HTR-8/SVneo (cell line): ENCODE measurements around the gene HOXA13.

Source experiments
- DNase-seq: peaks from one replicate; pipeline ENCODE4 v3.0.0; 2011; ENCODE audit warnings: low spot score, mixed read lengths; ENCODE audit not compliant: insufficient read length
- FAIRE-seq: peaks from 2 replicates; lab custom pipeline; 2011; peaks lifted over from hg19 to GRCh38; lab: Jason Lieb, UNC

Gene HOXA13

GRCh38 chr7:27238979-27239386, 39.1 kb upstream of the HOXA13 start:
- DNase-seq: no peak

GRCh38 chr7:27237735-27238334, 37.9 kb upstream of the HOXA13 start:
- FAIRE-seq (no peak), DNase-seq (no peak)

More at GRCh38 chr7:27238979-27239386, 39.1 kb upstream of the HOXA13 start:
- FAIRE-seq: no peak

GRCh38 chr7:27235387-27236311, 35.8 kb upstream of the HOXA13 start:
- DNase-seq (peak; percentile 75), FAIRE-seq (peak; percentile 38)

- DNase-seq: no peak
- FAIRE-seq: no peak
Observed at GRCh38 chr7:27229448-27229847, 29.6 kb upstream of the HOXA13 start.

- no peak for FAIRE-seq
- DNase-seq: no peak
Observed at GRCh38 chr7:27224983-27225934, 25.4 kb upstream of the HOXA13 start.

GRCh38 chr7:27223941-27224575, 24.2 kb upstream of the HOXA13 start:
- no peak for DNase-seq
- FAIRE-seq: no peak

GRCh38 chr7:27221201-27221797, 21.4 kb upstream of the HOXA13 start:
- FAIRE-seq (no peak), DNase-seq (no peak)

- DNase-seq (no peak), FAIRE-seq (no peak)
Observed at GRCh38 chr7:27220440-27220955, 20.6 kb upstream of the HOXA13 start.

GRCh38 chr7:27219821-27220220, 19.9 kb upstream of the HOXA13 start:
- DNase-seq: no peak
- FAIRE-seq: no peak

GRCh38 chr7:27217951-27218350, 18.1 kb upstream of the HOXA13 start:
- FAIRE-seq: no peak

GRCh38 chr7:27215356-27215755, 15.5 kb upstream of the HOXA13 start:
- DNase-seq: no peak
- no peak for FAIRE-seq

More at GRCh38 chr7:27217951-27218350, 18.1 kb upstream of the HOXA13 start:
- DNase-seq: no peak

- FAIRE-seq (no peak), DNase-seq (no peak)
Observed at GRCh38 chr7:27214239-27214950, 14.5 kb upstream of the HOXA13 start.

- DNase-seq: no peak
Observed at GRCh38 chr7:27213433-27214238, 13.7 kb upstream of the HOXA13 start.

GRCh38 chr7:27212497-27213432, 12.9 kb upstream of the HOXA13 start:
- DNase-seq: no peak
- no peak for FAIRE-seq

More at GRCh38 chr7:27213433-27214238, 13.7 kb upstream of the HOXA13 start:
- FAIRE-seq: no peak

GRCh38 chr7:27211764-27212204, 11.9 kb upstream of the HOXA13 start:
- DNase-seq: no peak
- FAIRE-seq: no peak

- no peak for DNase-seq
- FAIRE-seq: no peak
Observed at GRCh38 chr7:27211084-27211446, 11.2 kb upstream of the HOXA13 start.
